Measurements from ENCODE around the gene IGLL1.
"Not testable (repeated sequence)": the region's sequence is repeated elsewhere in the genome, so short reads cannot be mapped to it uniquely, and the experiment has no call there.

The IGLL1 gene

DNA sequence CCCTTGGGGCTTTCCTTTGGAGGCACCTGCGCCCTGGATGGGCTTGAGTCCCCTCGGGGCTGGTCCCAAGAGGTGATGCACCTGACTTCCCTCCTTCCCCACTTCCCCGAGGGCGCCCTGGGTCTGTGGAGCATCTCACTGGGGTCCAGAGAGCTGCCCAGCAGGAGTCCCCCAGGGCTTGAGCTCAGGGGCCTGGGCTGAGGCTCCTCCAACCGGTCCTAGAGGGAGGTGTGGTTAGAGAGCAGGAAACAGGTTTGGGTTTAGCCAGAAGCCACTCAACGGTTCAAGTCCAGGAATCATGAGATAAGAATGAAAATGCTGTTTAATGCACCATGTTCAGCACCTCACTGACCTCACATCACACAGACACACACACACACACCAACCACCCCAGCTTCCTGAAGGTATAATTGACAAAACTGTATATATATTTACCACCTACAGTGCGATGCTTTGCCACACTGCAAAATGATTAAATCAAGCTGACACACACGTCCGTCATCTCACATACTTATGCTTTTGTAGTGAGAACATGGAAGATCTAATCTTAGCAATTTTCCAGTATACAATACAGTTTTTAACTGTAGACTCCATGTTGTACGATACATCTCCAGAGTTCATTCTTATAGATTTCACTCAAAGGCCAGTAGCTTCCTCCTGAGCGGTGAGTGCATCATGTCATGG is 628 bp upstream of the IGLL1 start:
- TF ChIP-seq, protein P1, sequence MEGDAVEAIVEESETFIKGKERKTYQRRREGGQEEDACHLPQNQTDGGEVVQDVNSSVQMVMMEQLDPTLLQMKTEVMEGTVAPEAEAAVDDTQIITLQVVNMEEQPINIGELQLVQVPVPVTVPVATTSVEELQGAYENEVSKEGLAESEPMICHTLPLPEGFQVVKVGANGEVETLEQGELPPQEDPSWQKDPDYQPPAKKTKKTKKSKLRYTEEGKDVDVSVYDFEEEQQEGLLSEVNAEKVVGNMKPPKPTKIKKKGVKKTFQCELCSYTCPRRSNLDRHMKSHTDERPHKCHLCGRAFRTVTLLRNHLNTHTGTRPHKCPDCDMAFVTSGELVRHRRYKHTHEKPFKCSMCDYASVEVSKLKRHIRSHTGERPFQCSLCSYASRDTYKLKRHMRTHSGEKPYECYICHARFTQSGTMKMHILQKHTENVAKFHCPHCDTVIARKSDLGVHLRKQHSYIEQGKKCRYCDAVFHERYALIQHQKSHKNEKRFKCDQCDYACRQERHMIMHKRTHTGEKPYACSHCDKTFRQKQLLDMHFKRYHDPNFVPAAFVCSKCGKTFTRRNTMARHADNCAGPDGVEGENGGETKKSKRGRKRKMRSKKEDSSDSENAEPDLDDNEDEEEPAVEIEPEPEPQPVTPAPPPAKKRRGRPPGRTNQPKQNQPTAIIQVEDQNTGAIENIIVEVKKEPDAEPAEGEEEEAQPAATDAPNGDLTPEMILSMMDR (IDR thresholded peaks at IDR 0.05; ENCODE audit: insufficient read depth, low read depth, low read length, missing control alignments), result no peak
- H3K4me3 ChIP-seq (ENCODE audit: low read depth, low read length), result no peak overlapping the region
- no peak for DNase-seq (ENCODE audit: low read depth)

DNA sequence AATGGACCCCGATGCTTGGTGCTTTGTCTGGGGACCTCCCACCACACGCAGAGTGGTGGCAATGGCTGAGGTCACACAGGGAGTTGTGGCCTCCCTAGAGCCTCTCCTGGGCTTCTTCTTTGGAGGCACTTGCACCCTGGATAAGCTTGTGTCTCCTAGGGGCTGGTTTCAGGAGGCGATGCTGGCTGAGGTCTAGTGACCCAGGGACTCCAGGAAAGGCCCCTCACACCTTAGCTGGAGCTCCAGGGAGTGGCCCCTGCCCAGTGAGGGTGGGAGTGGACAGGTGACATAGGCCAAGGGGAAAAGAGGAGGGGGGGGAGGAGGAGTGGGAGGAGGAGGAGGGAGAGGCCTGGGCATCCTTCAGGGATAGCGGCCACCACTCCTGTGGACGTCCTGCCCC is 810 bp downstream of the IGLL1 start:
- TF ChIP-seq, protein P1 (IDR thresholded peaks at IDR 0.05; ENCODE audit: insufficient read depth, low read depth, low read length, missing control alignments), result no peak
- DNase-seq (ENCODE audit: low read depth), result no peak
- H3K4me3 ChIP-seq (ENCODE audit: low read depth, low read length), result no peak overlapping the region

DNA sequence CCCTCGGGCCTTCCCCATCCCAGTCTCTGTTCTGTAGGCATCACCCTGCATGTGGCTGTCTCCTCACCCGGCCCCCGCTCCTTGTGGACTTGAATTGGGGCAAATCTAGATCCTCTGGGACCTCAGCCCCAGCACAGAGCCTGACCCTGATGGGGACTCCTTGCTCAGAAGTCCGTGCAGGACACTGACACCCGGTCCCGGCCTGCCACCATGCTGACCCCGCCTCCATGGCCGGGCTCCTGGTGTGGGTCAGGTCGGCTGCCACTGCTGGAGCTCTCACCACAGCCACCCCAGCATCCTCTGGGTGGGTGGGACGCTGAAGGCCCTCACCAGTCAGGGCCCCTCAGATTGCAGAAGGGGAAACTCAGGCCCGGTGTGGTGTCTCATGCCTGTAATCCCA is 1.8 kb downstream of the IGLL1 start:
- TF ChIP-seq, protein P1 (IDR thresholded peaks at IDR 0.05; ENCODE audit: insufficient read depth, low read depth, low read length, missing control alignments), result no peak
- no peak for DNase-seq (ENCODE audit: low read depth)
- no peak overlapping the region for H3K4me3 ChIP-seq (ENCODE audit: low read depth, low read length)

DNA sequence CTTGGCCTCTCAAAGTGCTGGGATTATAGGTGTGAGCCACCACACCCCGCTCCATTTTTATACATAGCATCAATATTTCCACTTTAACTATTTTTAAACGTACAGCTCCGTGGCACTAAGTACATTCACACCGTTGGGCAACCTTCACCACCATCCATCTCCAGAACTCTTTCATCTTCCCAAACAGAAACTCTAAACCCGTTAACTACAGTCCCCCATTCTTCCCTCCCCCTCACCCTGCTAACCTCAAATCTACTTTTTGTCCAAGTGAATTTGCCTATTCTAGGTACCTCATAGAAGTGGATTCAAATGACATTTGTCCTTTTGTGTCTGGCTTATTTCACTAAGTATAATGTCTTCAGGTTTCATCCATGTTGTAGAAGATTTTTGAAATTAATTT is 3.4 kb downstream of the IGLL1 start:
- no peak overlapping the region for H3K4me3 ChIP-seq (ENCODE audit: low read depth, low read length)
- DNase-seq (ENCODE audit: low read depth), result no peak

DNA sequence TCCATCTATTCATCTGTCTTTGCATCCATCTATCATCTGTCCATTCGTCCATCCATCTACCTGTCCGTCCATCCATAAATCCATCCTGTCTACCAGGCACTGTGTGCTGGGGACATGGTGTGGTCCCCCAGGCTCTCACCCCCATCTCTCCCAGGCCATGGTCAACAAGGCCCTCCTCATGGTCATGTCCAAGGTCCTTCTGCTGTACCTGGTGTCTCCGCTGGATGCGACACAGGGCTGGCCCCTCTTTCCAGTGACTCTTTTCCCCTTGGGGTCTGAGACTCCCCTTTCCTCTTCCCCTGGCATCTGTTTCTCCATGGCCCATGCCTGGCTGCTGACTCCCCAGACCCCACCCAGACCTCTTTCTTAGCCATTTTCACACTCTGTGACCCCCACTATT is 4.5 kb downstream of the IGLL1 start:
- TF ChIP-seq, protein P1 (IDR thresholded peaks at IDR 0.05; ENCODE audit: insufficient read depth, low read depth, low read length, missing control alignments), result no peak
- no peak overlapping the region for H3K4me3 ChIP-seq (ENCODE audit: low read depth, low read length)
- no peak for DNase-seq (ENCODE audit: low read depth)

More for the DNA sequence above, 3.4 kb downstream of the IGLL1 start:
- TF ChIP-seq, protein P1 (IDR thresholded peaks at IDR 0.05; ENCODE audit: insufficient read depth, low read depth, low read length, missing control alignments), result no peak

DNA sequence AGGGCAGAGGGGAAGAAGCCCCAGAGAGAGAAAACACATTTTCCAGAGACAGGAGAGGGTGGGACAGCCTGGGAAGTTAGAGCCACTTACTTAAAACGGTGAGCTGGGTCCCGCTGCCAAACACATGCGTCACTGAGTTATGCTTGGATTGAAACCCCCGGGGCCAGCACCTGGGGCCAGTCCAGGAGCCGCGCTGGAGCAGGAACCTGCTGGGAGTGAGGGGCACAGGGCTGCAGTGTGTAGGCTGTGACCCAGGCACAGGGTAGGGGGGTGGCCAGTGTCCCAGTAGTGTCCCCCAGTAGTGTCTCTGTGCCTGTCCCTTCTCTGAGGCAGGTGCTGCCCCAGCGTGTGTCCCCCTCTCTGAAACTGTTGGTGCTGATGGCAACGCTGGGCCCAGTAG is 5.2 kb downstream of the IGLL1 start:
- TF ChIP-seq, protein P1 (IDR thresholded peaks at IDR 0.05; ENCODE audit: insufficient read depth, low read depth, low read length, missing control alignments), result no peak
- H3K4me3 ChIP-seq (ENCODE audit: low read depth, low read length), result no peak overlapping the region
- no peak for DNase-seq (ENCODE audit: low read depth)

DNA sequence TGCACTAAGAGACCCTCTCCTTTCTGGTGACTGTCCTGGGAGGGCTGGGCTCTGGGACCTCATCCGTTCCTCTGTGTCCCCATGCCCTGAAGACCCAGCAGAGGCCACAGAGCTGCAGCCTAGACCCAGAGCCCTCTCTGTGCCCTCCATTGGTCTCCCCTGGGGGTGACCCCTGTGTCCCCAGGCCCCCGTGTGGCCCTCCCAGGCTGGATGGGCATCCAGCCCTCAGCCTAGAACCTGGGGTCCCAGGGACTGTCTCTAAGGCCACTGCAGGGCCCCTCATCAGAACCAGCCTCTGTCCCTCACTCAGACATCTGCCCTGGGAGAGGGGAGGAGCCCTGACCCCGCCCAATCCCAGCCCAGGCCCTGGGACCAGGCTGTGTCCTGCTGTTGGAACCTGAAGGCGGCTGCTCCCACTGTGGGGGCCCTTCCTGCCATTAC is 5.7 kb downstream of the IGLL1 start:
- no peak overlapping the region for H3K4me3 ChIP-seq (ENCODE audit: low read depth, low read length)
- TF ChIP-seq, protein P1 (IDR thresholded peaks at IDR 0.05; ENCODE audit: insufficient read depth, low read depth, low read length, missing control alignments), result no peak
- DNase-seq (ENCODE audit: low read depth), result no peak

DNA sequence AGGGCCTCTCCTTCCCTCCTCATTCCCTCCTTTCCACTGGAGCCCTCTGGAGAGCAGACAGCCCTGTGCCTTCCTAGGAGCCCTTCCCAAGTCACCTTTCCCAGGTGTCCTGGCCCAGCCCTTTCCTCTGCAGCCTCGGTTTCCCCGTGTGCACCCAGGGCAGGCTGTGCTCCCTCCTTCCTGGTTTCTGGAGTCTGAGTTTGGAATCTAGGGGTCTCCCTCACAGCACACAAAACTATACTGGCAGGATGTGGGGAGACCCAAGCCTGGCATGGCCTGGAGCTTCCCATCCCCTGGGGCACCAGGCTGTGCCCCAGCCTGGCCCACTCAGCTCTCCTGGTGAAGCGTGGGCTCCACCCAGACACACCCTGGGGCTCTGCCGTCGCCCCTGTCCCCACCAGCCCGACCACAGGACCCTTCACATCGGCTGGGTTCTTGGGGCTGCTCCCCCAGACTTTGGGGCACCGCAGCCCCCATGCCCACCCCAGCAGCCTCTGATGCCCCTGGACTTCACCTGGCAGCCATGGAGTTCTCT is 6.3 kb downstream of the IGLL1 start:
- H3K4me3 ChIP-seq (ENCODE audit: low read depth, low read length); DNase-seq (ENCODE audit: low read depth): not testable (repeated sequence)

DNA sequence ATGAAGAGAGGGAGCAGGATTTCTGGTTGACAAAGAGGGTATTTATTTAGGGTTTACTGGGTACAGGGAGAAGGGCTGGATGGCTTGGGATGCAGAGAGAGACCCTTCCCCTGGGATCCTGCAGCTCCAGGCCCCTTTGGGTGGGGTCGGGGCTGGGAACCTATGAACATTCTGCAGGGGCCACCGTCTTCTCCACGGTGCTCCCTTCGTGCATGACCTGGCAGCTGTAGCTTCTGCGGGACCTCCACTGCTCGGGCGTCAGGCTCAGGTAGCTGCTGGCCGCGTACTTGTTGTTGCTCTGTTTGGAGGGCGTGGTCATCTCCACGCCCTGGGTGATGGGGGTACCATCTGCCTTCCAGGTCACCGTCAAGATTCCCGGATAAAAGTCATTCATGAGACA is 7.0 kb downstream of the IGLL1 start:
- not testable (repeated sequence) for DNase-seq (ENCODE audit: low read depth); H3K4me3 ChIP-seq (ENCODE audit: low read depth, low read length)

Measured in GM12865 (cell line).